Fibroblast of lung (primary cell): ENCODE measurements around the gene WDR7. TPM values are rescaled to one million over a fixed set of nuclear protein-coding genes. Genes with fewer than 3 reads are reported as not detected.

ENCODE experiments used
- DNase-seq, 2 donors: peaks; one replicate each; pipeline versions ENCODE4 v3.0.0 to v3.0.0-alpha.2; 2010; ENCODE audit warnings: low read depth in 2 of 2
- H2AFZ ChIP-seq: 2 replicates; pipeline ENCODE4 v1.5.1; 2012; ENCODE audit warnings: low read length, control low read depth, inconsistent platforms
- H3K27ac ChIP-seq: 2 replicates; pipeline ENCODE4 v1.5.1; 2011; ENCODE audit warnings: low read length, control low read depth; ENCODE audit not compliant: insufficient read depth
- H3K27me3 ChIP-seq: 2 replicates; pipeline ENCODE4 v1.5.1; 2011; ENCODE audit warnings: mild to moderate bottlenecking, low read length; ENCODE audit not compliant: control insufficient read depth, insufficient read depth
- H3K36me3 ChIP-seq: 2 replicates; pipeline ENCODE4 v1.5.1; 2011; ENCODE audit warnings: low read length; ENCODE audit not compliant: control insufficient read depth, insufficient read depth
- H3K4me1 ChIP-seq: 2 replicates; pipeline ENCODE4 v1.5.1; 2011; ENCODE audit warnings: low read length; ENCODE audit not compliant: control insufficient read depth, insufficient read depth; ENCODE audit errors: extremely low read depth
- H3K4me2 ChIP-seq: 2 replicates; pipeline ENCODE4 v1.5.1; 2011; ENCODE audit warnings: low read length, control low read depth; ENCODE audit not compliant: insufficient read depth; ENCODE audit errors: extremely low read depth
- H3K4me3 ChIP-seq, 4 experiments: fragments of 200-600 bp in 1 of 4; sonication (generic) in 1 of 4; replicated peaks in 1 of 4; 2 replicates each; pipeline ENCODE4 v1.5.1; 2011 to 2016; ENCODE audit warnings: low read length in 4 of 4, low read depth in 3 of 4, mild to moderate bottlenecking in 3 of 4, control low read depth in 2 of 4, inconsistent platforms in 1 of 4, mixed read lengths in 1 of 4; ENCODE audit not compliant: insufficient read depth in 1 of 4; ENCODE audit errors: control extremely low read depth in 1 of 4
- H3K79me2 ChIP-seq: 2 replicates; pipeline ENCODE4 v1.5.1; 2012; ENCODE audit warnings: mild to moderate bottlenecking, low read length, inconsistent platforms; ENCODE audit not compliant: control insufficient read depth, insufficient read depth
- H3K9ac ChIP-seq: 2 replicates; pipeline ENCODE4 v1.5.1; 2011; ENCODE audit warnings: mild to moderate bottlenecking, low read length, control low read depth; ENCODE audit not compliant: insufficient read depth
- H3K9me3 ChIP-seq: 2 replicates; pipeline ENCODE4 v1.5.1; 2012; ENCODE audit warnings: low read depth, low read length; ENCODE audit not compliant: control insufficient read depth, insufficient read depth
- H4K20me1 ChIP-seq: 2 replicates; pipeline ENCODE4 v1.5.1; 2011; ENCODE audit warnings: low read length; ENCODE audit not compliant: control insufficient read depth, insufficient read depth; ENCODE audit errors: extremely low read depth
- EZH2 ChIP-seq: IDR thresholded peaks from 2 replicates; pipeline ENCODE4 v1.5.1; 2012; ENCODE audit warnings: low read length, control low read depth, mild to moderate bottlenecking; ENCODE audit errors: missing control alignments
- polyA plus RNA-seq, 2 donors: library from polyadenylated mRNA; depleted of rRNA in 1 of 2; stranded (reverse) in 1 of 2; unstranded in 1 of 2; fragments of >200 nt; gene quantifications; 2 replicates each; pipeline ENCODE4 v1.2.1, GENCODE V29; 2011 to 2012; ENCODE audit warnings: missing spikeins in 1 of 2
- total RNA-seq: library from RNA; depleted of rRNA; stranded (reverse); fragments of >200 nt; gene quantifications from 2 replicates; pipeline ENCODE4 v1.2.1, GENCODE V29; 2014
- TF ChIP-seq, protein P1 (sequence below), 2 donors: IDR thresholded peaks in 1 of 2; conservative IDR thresholded peaks in 1 of 2; 1 replicate in 1 of 2; 2 replicates in 1 of 2; pipeline ENCODE4 v1.5.1; 2011 to 2012; ENCODE audit warnings: low read length in 2 of 2, control low read depth in 1 of 2, inconsistent platforms in 1 of 2, low read depth in 1 of 2, mild to moderate bottlenecking in 1 of 2

Gene WDR7
- total and polyA plus RNA-seq, 2 donors (not counting 1 experiment from before 2014, with no cell fraction given), result 7.2 to 27.2 TPM

DNA sequence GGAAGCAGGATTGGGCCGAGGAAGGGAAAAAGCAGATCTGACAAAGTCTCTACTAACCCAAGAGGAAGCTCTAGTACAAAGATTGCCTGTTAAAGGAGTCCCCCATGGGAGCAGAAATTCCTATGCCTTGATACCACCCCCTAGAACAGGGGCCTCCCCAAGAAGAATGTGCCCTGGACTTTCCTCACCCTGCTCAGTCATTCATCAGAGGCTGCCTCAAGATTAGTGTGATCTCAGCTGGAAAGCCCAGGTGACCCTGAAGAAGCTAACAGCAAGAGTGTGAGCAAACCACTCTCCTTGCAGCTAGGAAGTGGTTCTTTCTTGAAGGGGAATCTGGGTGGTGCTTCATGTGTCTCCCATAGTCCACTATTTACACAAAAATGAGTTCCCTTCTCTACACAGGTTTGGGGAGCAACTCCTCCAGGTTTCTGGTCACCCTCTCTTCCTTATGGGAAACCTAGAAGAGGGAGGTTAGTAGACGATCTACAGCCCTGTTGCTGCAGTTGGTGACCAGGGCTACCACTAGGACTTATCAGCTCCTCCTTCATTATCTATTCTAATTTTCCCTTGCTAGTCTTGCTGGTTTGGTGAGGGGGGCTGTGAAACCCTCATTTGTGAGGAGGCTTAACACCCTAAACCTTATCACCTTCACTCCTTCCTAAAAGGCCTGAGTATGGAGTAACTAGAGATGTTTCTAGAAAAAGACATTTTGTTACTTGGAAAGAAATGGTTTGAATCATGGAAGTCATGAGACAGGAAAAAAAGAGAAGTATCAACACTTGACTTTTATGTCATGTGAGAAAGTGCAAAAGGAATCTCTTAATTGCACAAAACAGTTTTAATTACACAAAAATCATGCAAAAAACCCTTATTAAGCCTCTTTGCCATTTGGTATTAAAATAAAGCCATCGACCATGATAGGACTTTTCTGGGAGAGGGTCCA, 2.9 kb upstream of the WDR7 start:
- Histone ChIP-seq H3K27ac (no peak overlapping the region), H3K9me3 (no peaks in the 10 kb centered on the region), H2AFZ (no peak overlapping the region), H3K36me3 (no peaks in the 10 kb centered on the region), H3K4me3 (no peak overlapping the region), H4K20me1 (no peaks in the 10 kb centered on the region), H3K79me2 (peaks cover 16% of the 10 kb centered on the region), H3K9ac (no peak overlapping the region), H3K27me3 (no peaks in the 10 kb centered on the region), H3K4me1 (peaks cover 2% of the 10 kb centered on the region), H3K4me2 (no peak overlapping the region)
- no peak for DNase-seq
- TF ChIP-seq EZH2, result no peak
- TF ChIP-seq, protein P1, sequence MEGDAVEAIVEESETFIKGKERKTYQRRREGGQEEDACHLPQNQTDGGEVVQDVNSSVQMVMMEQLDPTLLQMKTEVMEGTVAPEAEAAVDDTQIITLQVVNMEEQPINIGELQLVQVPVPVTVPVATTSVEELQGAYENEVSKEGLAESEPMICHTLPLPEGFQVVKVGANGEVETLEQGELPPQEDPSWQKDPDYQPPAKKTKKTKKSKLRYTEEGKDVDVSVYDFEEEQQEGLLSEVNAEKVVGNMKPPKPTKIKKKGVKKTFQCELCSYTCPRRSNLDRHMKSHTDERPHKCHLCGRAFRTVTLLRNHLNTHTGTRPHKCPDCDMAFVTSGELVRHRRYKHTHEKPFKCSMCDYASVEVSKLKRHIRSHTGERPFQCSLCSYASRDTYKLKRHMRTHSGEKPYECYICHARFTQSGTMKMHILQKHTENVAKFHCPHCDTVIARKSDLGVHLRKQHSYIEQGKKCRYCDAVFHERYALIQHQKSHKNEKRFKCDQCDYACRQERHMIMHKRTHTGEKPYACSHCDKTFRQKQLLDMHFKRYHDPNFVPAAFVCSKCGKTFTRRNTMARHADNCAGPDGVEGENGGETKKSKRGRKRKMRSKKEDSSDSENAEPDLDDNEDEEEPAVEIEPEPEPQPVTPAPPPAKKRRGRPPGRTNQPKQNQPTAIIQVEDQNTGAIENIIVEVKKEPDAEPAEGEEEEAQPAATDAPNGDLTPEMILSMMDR (conservative IDR thresholded peaks at IDR 0.05 in 1 of 2, IDR thresholded peaks at IDR 0.05 in 1 of 2; ENCODE audit: low read depth in 1 of 2, low read length in 2 of 2), result no peak

DNA sequence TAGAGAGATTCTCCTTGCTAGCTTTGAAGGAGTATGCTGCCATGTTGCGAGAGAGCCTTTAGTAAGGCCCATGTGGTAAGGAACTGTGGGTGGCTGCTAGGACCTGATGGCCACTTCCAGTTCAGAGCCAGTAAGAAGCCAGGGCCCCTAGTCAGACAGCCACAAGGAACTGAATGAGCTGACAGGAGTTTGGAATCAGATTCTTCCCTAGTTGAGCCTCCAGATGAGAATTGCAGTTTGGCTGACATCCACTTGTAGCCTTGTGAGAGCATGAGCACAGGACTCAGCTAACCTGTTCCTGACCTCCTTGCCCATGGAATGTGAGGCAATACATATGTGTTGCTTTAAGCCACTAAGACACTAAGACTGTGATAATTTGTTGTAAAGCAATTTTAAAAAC, 1.2 kb upstream of the WDR7 start:
- no peak for TF ChIP-seq EZH2
- TF ChIP-seq, protein P1 (conservative IDR thresholded peaks at IDR 0.05 in 1 of 2, IDR thresholded peaks at IDR 0.05 in 1 of 2; ENCODE audit: low read depth in 1 of 2, low read length in 2 of 2), result no peak
- H3K27me3 ChIP-seq, result no peaks in the 10 kb centered on the region
- no peaks in the 10 kb centered on the region for H3K36me3 ChIP-seq
- peaks cover 2% of the 10 kb centered on the region for H3K4me1 ChIP-seq
- no peak overlapping the region for H3K4me3 ChIP-seq
- peaks cover 22% of the 10 kb centered on the region for H3K79me2 ChIP-seq
- no peaks in the 10 kb centered on the region for H3K9me3 ChIP-seq
- no peak overlapping the region for H3K9ac ChIP-seq
- peak overlapping the region; percentile 34 for H2AFZ ChIP-seq
- H3K27ac ChIP-seq, result no peak overlapping the region
- peaks cover 1% of the 10 kb centered on the region for H4K20me1 ChIP-seq
- no peak overlapping the region for H3K4me2 ChIP-seq
- peak in 1 of 2 donors; percentile 11 for DNase-seq

DNA sequence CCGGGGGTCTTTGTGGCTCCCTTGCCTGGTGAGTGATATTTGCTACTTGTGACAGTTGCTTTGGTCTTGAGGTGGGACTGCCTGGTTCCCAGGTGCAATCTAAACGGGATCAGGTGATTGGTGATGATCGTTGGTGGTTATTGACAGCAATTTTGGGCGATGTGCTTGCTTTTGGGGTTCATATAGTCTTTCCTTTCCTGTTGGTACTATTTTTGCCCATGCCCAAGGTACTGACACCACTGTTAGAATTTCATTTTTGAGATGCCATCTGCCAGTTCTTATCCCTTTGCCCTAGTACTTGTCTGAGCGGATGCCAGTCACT, 573 bp downstream of the WDR7 start:
- peak overlapping the region; percentile 79 for H3K27ac ChIP-seq
- H3K9ac ChIP-seq, result peak overlapping the region; percentile 85

More for the DNA sequence above, 573 bp downstream of the WDR7 start:
- Histone ChIP-seq H3K4me3 (peak overlapping the region; percentile 79 to 98 (median 92)), H2AFZ (peak overlapping the region; percentile 94), H3K9me3 (no peaks in the 10 kb centered on the region), H3K4me1 (peaks cover 2% of the 10 kb centered on the region), H3K4me2 (peak overlapping the region; percentile 67), H3K36me3 (no peaks in the 10 kb centered on the region), H3K27me3 (no peaks in the 10 kb centered on the region), H4K20me1 (peaks cover 1% of the 10 kb centered on the region), H3K79me2 (peaks cover 23% of the 10 kb centered on the region)
- DNase-seq, result no peak
- TF ChIP-seq, protein P1 (conservative IDR thresholded peaks at IDR 0.05 in 1 of 2, IDR thresholded peaks at IDR 0.05 in 1 of 2; ENCODE audit: low read depth in 1 of 2, low read length in 2 of 2), result no peak
- TF ChIP-seq EZH2, result no peak
